Measurements from ENCODE around the gene BTBD9. TPM values are rescaled to one million over a fixed set of nuclear protein-coding genes. Genes with fewer than 3 reads are reported as not detected.

BTBD9 gene
- polyA plus RNA-seq, 1 donor (not counting 4 experiments of a cell fraction or from before 2014, with no cell fraction given), result 6.8 TPM

- FAIRE-seq, result no peak
- no peaks in the 10 kb centered on the region for H3K79me2 ChIP-seq (ENCODE audit: control insufficient read depth, insufficient read depth, low read length)
- no peaks in the 10 kb centered on the region for H4K20me1 ChIP-seq (ENCODE audit: control insufficient read depth, extremely low read depth, insufficient read depth, low read length)
- no peak overlapping the region for H3K9ac ChIP-seq (ENCODE audit: control insufficient read depth, extremely low read depth, insufficient read depth, low read length)
- no peak overlapping the region for H3K4me2 ChIP-seq (ENCODE audit: control insufficient read depth, extremely low read depth, insufficient read depth, low read depth, low read length)
- H3K9me1 ChIP-seq (ENCODE audit: control insufficient read depth, extremely low read depth, insufficient read depth, low read length), result no peaks in the 10 kb centered on the region
- no peak for TF ChIP-seq CTCF (optimal IDR thresholded peaks at IDR 0.05 in 1 of 3, IDR thresholded peaks at IDR 0.05 in 1 of 3, conservative IDR thresholded peaks at IDR 0.05 in 1 of 3; ENCODE audit: extremely low read depth in 1 of 3, insufficient read depth in 2 of 3, low read length in 3 of 3)
- TF ChIP-seq EZH2 (IDR thresholded peaks at IDR 0.05; ENCODE audit: low read length), result no peak
- DNase-seq (ENCODE audit: low read depth, low spot score), result no peak
- no peaks in the 10 kb centered on the region for H3K4me1 ChIP-seq (ENCODE audit: control insufficient read depth, extremely low read depth, insufficient read depth, low read length)
- no peaks in the 10 kb centered on the region for H3K9me3 ChIP-seq (ENCODE audit: control insufficient read depth, low read depth, low read length)
- dilution Hi-C loops (cut with MboI; ENCODE audit: extremely low pct_ligation_motif_present, low sequenced_read_pairs), result no loop called here
- H3K27ac ChIP-seq (ENCODE audit: control insufficient read depth, insufficient read depth, low read length), result no peak overlapping the region
- H3K36me3 ChIP-seq (ENCODE audit: control insufficient read depth in 2 of 2, extremely low read depth in 1 of 2, insufficient read depth in 2 of 2, low read length in 2 of 2), result no peaks in the 10 kb centered on the region
- no peak overlapping the region for H2AFZ ChIP-seq (ENCODE audit: control insufficient read depth, low read length)
- H3K4me3 ChIP-seq (ENCODE audit: control insufficient read depth in 2 of 3, extremely low read depth in 1 of 3, insufficient read depth in 2 of 3, low read depth in 1 of 3, low read length in 3 of 3), result no peak overlapping the region
- no peaks in the 10 kb centered on the region for H3K27me3 ChIP-seq (ENCODE audit: control insufficient read depth, extremely low read depth, insufficient read depth, low read length)
These were observed 368.6 kb downstream of the BTBD9 start for GRCh38 chr6:38271081-38271480.

DNA sequence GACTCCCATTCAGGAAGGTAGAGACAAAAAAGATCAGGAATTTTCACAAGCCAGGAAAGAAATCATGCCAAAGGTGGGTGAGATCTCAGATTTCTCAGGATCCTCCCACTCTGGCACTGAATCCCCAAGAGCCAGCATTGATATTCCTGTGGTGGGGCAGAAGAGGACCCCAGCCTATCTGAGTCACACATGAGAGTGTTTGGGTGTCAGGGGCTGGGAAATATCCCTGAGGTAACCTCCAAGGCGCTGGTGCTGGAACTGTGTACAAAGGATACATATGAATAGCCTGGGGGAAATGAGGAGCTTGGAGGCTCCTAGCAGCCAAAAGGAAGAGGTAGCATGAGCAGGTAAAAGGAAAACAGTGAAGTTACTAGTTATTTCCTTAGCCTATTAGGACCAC, 369.4 kb downstream of the BTBD9 start:
- no peak for DNase-seq (ENCODE audit: low read depth, low spot score)
- no peak for TF ChIP-seq CTCF (optimal IDR thresholded peaks at IDR 0.05 in 1 of 3, IDR thresholded peaks at IDR 0.05 in 1 of 3, conservative IDR thresholded peaks at IDR 0.05 in 1 of 3; ENCODE audit: extremely low read depth in 1 of 3, insufficient read depth in 2 of 3, low read length in 3 of 3)
- no peak for TF ChIP-seq EZH2 (IDR thresholded peaks at IDR 0.05; ENCODE audit: low read length)
- Histone ChIP-seq H3K79me2 (ENCODE audit: control insufficient read depth, insufficient read depth, low read length) (no peaks in the 10 kb centered on the region), H3K9me3 (ENCODE audit: control insufficient read depth, low read depth, low read length) (no peaks in the 10 kb centered on the region), H3K27me3 (ENCODE audit: control insufficient read depth, extremely low read depth, insufficient read depth, low read length) (no peaks in the 10 kb centered on the region), H3K27ac (ENCODE audit: control insufficient read depth, insufficient read depth, low read length) (no peak overlapping the region), H3K9ac (ENCODE audit: control insufficient read depth, extremely low read depth, insufficient read depth, low read length) (no peak overlapping the region), H2AFZ (ENCODE audit: control insufficient read depth, low read length) (no peak overlapping the region), H3K36me3 (ENCODE audit: control insufficient read depth in 2 of 2, extremely low read depth in 1 of 2, insufficient read depth in 2 of 2, low read length in 2 of 2) (no peaks in the 10 kb centered on the region), H3K4me3 (ENCODE audit: control insufficient read depth in 2 of 3, extremely low read depth in 1 of 3, insufficient read depth in 2 of 3, low read depth in 1 of 3, low read length in 3 of 3) (no peak overlapping the region), H3K4me1 (ENCODE audit: control insufficient read depth, extremely low read depth, insufficient read depth, low read length) (no peaks in the 10 kb centered on the region), H3K9me1 (ENCODE audit: control insufficient read depth, extremely low read depth, insufficient read depth, low read length) (no peaks in the 10 kb centered on the region), H4K20me1 (ENCODE audit: control insufficient read depth, extremely low read depth, insufficient read depth, low read length) (no peaks in the 10 kb centered on the region), H3K4me2 (ENCODE audit: control insufficient read depth, extremely low read depth, insufficient read depth, low read depth, low read length) (no peak overlapping the region)
- dilution Hi-C loops (cut with MboI; ENCODE audit: extremely low pct_ligation_motif_present, low sequenced_read_pairs), result no loop called here
- FAIRE-seq, result no peak
